GM19099 (cell line): Measurements from ENCODE around the gene PMAIP1.

Experiments used
- POLR2A ChIP-seq: IDR thresholded peaks from 3 replicates; pipeline ENCODE4 v1.6.1; 2011; ENCODE audit warnings: low read depth; ENCODE audit not compliant: insufficient read length; ENCODE audit errors: extremely low read depth

PMAIP1 gene

DNA sequence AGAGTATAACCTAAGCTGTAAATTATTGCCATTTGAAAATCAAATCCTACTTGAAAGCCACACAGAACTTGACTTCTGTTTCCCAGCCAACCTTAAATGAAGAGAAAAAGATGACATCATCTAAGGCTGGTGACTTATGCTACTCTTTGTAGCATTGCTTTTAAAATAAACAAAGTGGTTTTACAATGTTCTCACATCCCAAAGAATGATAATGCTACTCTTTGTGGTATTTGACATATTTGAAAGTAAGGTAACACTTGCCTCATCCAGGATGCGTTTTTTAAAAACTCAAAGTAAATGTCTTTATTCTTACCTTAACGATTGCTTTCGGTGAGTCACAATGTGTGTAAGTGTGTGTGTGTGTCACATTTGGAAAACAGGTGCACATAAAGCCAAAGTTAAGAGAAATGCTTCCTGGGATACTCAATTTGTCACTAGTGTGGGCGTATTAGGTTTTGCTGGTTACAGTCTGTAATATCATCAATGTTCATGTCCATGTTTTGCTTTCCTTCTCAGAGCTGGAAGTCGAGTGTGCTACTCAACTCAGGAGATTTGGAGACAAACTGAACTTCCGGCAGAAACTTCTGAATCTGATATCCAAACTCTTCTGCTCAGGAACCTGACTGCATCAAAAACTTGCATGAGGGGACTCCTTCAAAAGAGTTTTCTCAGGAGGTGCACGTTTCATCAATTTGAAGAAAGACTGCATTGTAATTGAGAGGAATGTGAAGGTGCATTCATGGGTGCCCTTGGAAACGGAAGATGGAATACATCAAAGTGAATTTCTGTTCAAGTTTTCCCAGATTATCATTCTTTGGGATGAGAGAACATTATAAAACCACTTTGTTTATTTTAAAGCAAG is 2.6 kb downstream of the PMAIP1 start:
- TF ChIP-seq POLR2A = peak; percentile 39

DNA sequence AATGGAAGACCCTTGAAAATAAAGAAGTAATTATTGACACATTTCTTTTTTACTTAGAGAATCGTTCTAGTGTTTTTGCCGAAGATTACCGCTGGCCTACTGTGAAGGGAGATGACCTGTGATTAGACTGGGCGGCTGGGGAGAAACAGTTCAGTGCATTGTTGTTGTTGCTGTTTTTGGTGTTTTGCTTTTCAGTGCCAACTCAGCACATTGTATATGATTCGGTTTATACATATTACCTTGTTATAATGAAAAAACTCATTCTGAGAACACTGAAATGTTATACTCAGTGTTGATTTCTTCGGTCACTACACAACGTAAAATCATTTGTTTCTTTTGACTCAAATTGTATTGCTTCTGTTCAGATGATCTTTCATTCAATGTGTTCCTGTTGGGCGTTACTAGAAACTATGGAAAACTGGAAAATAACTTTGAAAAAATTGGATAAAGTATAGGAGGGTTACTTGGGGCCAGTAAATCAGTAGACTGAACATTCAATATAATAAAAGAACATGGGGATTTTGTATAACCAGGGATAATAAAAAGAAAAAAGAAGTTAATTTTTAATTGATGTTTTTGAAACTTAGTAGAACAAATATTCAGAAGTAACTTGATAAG is 3.3 kb downstream of the PMAIP1 start:
- no peak for TF ChIP-seq POLR2A

DNA sequence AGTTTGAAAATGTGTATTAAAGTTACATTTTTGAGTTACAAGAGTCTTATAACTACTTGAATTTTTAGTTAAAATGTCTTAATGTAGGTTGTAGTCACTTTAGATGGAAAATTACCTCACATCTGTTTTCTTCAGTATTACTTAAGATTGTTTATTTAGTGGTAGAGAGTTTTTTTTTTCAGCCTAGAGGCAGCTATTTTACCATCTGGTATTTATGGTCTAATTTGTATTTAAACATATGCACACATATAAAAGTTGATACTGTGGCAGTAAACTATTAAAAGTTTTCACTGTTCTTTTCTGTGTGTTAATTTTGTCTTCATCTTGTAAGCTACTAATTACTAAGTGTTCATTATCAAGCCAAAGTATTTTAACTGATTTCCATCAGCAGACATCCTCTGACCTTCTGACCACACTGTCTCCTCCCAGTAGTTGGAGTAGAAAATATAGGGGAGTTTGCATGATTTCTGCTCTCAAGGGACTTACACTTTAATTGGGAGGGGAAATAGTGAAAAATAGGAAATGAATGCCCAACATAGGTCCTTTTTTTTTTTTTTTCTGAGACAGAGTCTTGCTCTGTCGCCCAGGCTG is 4.3 kb downstream of the PMAIP1 start:
- TF ChIP-seq POLR2A = no peak

DNA sequence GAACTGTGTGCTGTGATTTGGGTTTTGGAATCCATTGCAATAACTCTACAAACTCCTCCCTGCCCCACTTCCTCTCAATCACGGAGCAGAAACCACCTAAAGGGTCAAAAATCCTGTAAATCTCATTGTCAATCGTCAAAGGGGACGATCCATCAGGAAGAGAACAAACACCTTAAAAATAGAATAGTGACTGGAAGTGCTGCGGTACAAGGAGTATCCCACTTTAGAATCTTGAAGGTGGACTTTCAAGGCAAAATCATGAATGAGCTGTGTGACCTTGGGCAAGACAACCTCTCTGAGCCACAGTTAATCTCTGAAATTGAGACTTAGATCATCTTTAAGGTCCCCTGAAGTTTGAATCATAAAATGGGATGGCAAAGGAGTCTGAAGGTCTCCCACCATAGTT is 5.9 kb downstream of the PMAIP1 start:
- TF ChIP-seq POLR2A = no peak

DNA sequence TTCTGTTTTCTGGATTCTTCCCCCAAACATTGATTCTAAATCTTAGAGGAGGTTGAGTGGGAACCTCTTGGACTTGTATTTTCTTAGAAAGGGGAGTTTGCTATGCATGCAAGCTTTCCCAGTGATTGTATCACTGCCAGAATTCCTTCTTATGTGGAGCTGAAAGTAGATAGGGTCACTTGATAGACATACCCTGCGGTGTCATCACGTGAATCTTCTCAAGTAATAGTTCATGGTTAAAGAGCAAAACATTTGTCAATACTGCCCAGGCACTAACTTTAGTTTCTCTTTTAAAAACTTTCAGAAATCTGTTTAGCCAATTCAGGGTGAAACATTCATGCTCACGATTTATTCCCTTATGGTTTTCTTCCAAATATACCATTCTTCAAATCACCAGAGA is 6.4 kb downstream of the PMAIP1 start:
- TF ChIP-seq POLR2A = no peak

DNA sequence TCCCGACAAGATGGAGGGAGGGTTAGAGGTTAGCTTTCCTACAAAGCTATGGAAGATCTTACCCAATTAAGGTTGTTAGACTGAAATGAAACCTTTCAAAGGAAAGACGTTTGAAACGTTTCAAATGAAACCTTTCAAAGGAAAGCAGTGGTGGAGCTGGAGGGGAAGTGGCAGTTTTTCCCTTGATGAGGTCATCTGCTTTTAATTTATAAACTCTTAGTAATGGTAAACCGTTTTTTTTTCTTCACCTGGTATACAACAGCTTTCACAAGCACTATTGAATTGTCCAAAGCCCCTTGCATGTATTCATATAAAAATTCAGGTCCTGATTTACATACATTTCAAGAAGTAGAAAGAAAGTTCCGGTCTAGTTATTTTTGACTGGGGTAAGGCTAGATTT is 7.4 kb downstream of the PMAIP1 start:
- no peak for TF ChIP-seq POLR2A

DNA sequence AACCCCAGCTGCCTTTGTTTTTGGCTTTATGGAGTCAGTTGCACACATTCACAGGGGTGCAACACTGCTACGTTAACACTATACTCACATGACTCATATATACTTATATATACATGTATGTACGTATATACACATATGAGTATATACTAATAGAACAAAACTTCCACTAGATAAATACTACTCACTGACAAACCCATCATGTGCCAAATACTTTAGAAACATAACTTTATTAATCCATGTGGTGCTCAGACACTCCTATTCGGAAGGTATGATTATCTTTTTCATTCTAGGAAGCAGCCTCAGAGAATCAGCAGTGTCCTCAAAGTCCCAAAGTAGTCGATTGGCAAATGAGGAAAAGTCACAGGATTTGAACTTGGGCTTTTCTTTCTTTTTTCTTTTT is 7.9 kb downstream of the PMAIP1 start:
- no peak for TF ChIP-seq POLR2A

DNA sequence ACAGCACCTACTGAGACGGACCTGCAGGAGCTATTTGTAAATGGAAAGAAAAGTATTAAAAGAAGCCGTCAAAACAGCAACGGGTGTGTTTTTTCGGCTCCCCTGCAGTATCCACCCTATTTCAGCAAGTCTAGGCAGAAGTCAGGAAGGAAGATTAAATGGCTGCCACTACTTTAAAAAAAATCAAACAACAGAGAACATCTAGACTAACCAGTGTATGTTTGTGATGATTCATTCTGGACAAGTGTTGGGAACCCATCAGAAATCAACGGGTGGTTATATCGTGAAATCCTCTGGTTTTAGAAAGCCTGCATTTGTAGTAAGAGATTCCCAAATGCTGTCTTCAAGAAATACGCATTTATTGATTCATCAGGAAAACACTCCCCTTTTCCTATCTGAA is 9.0 kb downstream of the PMAIP1 start:
- TF ChIP-seq POLR2A = no peak

DNA sequence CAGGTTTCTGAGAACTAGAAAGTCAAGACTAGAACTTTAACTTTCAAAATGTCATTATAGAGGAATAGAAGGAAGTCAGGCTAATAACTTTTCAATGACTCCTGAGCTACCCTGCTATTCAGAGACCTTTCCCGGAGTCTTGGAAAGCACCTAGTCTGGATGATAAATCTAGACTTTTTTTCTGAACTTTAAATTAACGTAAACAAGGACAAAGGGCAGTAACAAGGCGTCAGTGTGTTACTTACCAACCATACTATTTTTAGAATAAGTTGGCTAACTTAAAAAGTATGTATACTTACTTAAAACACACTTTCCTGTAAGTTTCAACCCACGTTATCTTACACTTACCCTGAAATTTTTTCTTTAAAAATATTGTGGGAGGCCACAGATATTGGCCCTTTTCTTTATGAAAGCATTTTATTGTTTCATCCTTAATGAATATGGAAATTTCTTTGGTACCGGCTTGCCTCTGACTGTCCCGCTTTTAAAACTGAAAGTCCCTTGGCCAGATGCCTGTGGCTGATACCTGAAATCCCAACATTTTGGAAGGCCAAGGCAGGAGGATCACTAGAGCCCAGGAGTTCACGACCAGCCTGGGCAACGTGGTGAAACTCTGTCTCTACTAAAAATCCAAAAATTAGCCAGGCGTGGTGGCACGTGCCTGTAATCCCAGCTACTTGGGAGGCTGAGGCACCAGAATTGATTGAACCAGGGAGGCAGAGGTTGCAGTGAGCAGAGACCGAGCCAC is 9.7 kb downstream of the PMAIP1 start:
- no peak for TF ChIP-seq POLR2A

DNA sequence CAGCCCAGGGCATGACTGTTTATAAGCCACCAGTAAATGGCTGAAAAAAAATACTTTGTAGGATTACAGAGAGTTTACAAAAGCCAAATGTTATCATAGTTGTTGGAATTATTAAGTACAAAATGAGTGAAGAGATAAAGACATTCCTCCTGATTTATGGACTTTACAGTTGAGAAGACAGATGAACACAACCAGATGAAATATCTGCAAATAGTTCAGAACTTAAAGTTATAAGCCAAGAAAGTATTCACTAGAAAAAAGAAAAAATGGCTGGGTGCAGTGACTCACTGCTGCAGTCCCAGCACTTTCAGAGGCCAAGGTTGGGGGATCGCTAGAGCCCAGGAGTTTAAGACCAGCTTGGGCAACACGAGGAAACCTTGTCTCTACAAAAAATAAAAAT is 11.2 kb downstream of the PMAIP1 start:
- TF ChIP-seq POLR2A = no peak

DNA sequence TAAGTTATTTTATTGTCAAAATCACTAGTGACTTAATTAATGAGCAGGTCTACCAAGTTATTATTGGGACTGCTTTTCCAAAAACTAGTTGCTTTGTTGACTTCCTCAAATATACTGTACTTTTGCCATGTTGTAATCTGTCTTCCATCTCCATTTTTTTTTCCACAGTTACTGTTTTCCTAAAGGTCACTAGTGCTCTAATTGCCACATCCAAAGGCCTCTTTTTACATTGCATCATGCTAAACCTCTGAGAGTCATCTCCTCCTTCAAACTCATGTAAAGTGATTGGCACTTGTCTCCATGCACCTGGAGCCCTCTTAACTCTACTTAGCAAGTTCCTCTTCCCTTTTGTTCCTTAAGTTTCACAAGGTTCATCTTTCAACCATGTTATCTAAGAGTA is 11.8 kb downstream of the PMAIP1 start:
- TF ChIP-seq POLR2A = no peak

DNA sequence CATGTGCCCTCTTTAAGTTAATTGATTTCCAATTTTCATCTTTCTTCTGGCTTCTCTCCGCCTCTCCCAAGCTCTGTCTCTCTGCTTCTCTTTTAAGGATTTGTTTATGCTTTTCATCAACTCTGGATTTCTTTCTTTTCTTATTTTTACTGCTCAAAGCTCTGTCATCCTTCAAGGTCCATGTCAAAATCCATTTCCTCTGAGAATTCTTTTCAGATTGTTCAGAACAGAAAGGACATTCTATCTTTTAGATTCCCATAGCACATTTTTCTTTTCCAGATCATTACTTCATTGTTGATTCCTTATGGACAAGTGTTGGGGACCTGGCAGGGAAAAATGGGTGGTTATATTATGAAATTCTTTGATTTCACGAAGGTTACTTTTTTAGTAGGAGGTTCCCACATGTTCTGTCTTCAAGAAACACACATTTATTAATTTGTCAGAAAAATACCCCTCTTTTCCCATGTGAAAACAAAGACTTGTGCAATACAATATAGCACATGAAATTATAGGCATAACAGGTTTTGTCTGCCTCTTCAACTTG is 12.3 kb downstream of the PMAIP1 start:
- no peak for TF ChIP-seq POLR2A

DNA sequence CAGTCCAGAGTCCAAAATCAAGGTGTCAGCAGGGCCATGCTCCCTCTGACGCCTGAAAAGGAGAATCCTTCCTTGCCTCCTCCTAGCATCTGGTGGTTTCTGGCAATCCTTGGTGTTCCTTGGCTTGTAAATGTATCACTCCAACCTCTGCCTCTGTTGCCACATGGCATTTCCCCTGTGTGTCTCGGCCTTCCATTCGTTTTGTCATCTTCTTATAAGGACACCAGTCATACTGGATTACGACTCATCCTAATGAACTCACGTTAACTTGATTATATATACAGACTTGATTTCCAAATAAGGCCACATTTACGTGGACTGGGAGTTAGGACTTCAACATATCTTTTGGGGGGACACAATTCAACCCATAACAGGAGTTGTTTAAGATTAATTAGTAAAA is 15.8 kb downstream of the PMAIP1 start:
- no peak for TF ChIP-seq POLR2A

DNA sequence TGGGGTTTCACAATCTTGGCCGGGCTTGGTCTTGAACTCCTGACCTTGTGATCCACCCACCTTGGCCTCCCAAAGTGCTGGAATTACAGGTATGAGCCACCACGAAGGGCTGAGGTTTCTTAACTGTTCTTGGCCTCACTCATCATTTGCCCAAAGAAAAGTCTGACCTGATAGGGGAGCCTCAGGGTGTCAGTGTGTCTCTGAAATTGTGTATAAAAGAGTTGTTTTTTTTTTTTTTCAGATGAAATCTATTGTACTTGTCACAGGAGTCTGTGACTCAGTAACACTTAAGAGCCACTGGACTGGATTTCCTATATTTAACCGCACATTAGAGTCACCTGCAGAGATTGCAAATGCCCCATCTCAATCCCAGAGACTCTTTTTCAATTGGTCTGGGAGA is 16.9 kb downstream of the PMAIP1 start:
- TF ChIP-seq POLR2A = no peak

DNA sequence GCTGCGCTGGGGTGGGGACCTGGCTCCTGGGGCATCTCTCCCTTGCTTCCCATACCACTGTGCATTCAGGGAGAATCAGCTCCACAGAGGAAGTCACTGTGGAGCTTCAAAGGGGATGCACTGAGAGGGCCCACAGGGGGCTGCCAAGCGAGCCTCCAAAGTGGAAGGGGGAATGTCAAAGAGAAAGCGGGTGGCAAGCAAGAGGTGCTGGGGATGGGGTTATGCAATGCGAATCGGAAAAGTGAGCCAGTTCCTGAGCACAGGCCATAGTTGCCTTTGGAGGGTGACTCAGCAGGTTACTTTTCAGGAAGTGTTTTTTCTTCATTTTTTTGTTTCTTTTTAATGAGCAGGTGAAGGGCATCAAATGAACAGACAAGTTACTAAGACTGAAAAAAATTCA is 17.6 kb downstream of the PMAIP1 start:
- no peak for TF ChIP-seq POLR2A
